NCI-H446 treated with DMSO at 0.1 percent for 48 hours (cell line): ENCODE results near the gene PSD2.

Source experiments
- DNase-seq: peaks from one replicate; lab custom pipeline; 2025; lab: John Stamatoyannopoulos, UW

Gene PSD2

DNA sequence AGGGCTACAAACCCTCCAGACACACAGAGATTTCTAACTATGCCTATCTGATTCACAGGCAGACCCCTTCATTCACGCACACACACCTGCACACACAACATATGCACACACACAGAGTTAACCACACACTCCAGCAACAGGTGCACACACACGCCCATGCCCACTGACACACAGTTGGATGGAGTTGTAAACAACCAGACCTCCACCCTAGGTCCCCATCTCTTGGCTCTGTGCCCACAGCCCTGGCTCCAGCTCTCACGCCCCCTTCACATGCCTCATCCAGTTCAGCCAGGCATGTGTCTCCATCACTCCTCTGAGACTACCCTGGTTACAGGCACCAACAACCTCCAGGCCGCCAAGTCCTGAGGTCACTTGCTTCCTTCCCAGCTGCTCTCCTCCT is 61.1 kb downstream of the PSD2 start:
- no peak for DNase-seq

DNA sequence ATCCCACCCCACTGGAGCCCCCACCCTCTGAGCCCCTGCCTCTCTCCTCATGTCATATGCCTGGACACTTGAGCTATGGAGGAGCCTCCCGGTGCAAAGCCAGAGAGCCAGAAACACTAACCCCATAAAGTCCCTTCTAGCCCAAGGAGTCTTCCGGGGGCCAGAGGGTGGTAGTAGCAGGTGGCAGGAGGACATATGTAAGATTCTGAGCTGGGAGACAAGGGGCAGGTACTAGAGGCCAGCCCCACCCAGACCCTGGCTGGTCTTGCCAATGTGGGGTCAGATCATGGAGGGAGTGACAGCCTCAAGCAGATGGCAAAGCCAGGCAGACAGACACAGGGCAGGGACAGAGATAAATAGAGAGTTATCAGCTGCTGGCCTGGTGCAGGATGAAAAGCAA is 63.4 kb downstream of the PSD2 start:
- no peak for DNase-seq

DNA sequence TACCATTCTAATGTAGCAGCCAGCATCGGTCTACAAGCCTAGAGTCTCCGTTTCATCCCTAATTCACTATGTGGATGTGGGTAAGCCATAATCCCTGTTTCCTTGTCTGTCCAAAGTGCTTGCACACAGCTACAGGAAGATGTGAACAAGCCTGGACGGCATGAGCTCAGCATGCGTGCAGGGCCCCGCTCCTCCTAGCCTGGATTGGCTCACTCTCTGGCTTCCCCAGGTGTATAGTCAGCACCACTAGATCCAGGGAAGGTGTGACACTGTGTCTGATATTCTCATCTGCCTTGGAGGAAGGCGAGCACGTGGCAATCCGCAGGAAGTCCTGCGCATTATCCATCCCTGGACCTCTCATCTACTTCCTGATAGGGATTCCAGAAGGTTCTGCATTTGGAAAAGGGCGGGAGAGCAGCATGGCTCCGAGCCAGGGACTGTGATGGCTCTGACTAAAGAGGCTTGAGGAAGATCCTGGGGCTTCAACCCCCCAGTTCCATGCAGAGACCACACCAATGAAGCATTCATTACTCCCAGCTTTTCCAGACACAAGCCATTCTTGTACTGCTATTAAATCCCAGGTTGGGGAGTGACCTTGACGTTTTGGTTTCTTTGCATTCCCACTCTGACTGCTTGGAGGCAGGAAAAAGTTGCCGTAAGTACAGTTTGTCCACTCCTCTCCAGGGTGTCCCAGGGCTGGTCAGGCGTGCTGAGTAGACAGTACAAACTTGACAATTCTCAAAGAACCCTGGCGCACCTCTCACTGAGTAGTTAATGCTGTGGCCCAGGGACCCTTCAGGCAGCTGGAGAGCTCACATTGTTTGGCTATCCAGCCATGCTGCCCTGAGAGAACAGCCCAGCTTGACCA is 65.6 kb downstream of the PSD2 start:
- DNase-seq: no peak

DNA sequence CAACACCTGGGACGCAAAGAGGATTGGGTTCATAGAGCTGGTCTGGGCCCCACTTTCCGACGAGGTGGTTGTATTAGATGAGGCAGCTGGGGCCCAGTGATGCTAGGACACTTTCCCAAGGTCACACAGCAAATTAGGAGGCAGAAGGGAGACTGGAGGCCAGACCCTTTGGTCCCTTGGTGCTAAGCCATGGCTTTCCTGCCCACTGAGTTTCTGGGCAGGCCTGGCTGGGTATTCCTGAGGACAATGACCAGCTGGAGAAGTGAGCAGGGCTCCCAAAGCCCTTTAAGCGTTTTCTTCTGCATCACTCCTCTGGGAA is 66.2 kb downstream of the PSD2 start:
- DNase-seq: no peak

DNA sequence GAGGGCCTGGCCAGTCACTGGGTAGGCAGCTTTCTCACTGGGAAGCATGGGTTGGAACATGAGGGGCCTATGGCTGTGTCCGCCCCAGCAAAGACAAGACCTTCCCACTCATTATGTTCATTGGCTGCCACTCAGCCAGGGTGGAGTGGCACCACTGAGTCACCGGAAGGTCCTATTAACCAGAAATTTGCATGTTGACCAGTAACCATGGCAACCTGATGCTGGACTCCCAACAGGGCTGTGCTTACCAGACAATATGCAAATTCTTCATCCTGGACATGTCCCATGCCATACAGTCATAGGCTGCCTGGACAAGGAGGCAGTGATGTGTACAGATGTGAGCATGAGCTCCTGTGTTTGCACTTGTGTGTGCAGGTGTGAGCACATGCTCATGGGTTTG is 66.7 kb downstream of the PSD2 start:
- no peak for DNase-seq

DNA sequence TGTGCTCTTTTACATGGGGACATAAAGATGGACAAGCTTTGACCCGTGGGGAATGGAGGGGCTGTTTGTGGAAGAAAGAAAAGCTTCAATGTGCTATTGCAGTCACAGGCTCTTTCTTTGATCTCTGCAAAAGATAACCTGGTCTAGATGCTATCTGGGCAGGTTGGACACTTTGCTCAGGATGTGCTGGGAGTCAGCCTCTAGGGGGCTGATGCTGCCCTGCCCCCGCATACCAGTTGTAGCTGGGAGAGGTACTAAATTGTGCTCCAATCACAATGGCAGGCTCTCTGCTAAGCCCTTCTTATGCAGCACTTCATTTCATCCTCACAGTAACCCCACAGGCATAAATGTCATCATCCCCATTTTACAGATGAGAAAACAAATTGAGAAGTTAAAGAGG is 67.2 kb downstream of the PSD2 start:
- no peak for DNase-seq

DNA sequence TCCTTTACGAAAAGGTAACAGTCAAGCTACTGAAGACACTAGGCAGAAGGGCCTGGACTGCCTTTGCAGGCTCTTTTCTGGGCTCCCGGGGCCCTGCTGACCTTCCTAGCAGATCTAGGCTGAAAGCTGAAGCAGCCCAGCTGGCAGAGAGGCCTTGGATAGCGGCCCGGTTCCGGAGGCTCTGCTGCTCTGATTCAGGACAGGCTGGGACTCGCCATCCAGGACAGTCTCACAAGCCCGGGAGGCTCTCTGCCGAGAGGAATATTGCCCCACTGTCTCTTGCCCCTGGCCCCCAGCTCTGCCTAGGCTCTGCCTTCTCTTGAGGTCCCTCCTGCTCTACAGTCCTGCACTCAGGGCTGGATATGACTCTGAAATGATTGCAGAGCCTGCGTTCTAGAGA is 67.8 kb downstream of the PSD2 start:
- no peak for DNase-seq

DNA sequence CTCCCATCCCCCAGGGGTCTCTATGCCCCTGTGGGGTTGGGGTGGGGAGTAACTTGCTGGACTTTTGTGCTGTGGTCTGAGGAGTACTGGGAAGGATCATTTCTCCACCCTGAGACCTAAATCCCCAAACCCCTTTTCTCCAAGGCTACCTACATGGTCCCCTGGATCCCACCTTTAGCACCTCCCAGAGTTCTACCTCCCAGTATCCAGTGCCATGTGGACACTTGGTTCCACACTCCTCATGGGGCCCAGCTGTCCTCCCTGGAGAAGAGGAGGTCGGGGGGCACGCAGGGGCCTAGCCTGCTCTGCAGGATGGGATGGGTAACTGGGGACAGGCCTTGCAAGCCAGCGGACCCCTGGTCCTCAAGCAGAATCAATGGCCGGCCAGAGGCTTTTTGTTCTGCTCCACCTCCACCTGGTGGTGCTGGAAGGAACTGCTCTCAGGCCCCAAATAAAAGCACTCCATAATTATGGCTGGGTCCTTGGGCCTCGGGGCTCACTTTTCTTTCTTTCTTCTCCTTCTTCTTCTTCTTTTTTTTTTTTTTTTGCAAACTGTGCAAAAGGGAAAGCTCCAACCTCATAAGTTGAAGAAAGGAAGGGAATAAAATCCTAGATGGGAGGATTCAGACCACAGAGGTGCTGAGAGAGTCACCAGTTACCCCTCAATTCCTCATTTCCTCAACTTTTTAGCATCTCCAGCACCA is 68.4 kb downstream of the PSD2 start:
- DNase-seq: no peak

DNA sequence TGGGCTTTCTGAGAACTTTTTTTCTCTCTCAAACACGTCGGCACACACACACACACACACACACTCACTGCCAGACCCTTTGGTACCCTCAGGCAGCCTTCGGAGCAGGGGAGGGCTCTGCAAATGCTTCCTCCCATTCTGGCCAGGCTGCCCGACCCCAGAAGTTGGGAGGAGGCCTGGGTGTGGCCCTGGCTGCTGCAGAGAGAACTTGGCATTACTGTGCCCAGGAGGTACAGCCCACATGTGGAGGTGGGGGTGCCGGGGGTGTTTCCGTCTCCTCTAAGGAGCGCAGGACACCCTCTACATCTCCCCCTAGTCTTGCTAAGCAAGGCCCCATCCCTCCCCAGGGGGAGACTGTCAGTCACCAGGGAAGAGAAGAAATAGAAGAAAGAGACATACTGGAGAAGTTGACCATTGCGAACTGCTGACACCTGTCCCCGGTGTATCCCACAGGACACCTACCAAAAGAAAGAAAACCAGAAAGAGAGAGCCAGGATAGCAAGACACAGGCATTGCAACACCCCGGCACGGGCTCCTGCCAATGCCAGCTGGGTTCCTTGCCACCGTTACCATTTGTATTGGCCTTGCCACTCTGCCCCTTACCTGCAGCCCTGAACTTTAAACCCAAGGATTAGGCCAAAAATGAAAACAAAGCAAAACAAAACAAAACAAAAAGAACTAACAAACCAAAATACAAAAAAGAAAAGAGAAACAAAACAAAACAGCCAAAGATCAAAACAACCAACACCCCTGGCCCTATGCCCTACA is 69.3 kb downstream of the PSD2 start:
- no peak for DNase-seq

DNA sequence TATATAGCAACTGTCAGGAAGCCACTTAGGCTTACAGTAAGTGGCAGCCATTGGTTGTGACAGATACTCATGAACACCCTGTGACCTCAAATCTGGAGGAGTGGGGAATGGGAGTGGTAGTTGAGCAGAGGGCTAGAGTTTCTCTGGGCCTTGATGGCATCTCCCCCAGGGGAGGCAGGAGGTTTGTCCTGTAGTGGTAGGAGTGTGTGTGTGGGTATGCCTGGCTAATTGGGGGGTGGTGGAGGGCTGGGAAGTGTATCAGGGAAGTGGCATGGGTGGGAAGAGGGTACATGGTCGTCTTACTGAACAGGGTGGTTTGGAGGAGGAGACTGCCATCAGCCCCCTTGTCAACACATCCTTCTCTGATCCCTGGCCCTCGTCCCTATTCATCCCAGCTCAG is 71.5 kb downstream of the PSD2 start:
- no peak for DNase-seq

DNA sequence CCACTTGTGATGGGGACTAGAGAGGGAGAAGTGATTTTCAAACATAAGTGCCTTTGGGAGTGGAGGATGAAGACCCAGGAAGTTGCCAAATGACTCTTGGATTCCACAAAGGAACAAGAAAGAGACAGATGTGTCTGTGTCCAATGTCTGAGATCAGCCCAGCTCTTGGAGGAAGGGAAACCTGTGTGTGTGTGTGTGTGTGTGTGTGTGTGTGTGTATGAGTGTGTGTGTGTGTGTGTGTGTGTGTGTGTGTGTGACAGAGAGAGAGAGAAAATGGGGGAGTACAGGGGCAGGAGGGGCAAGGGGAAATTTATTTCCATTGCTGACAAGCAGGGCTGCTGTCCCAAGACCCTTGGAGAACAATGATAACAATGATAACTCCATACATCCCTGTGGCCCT is 72.0 kb downstream of the PSD2 start:
- no peak for DNase-seq

DNA sequence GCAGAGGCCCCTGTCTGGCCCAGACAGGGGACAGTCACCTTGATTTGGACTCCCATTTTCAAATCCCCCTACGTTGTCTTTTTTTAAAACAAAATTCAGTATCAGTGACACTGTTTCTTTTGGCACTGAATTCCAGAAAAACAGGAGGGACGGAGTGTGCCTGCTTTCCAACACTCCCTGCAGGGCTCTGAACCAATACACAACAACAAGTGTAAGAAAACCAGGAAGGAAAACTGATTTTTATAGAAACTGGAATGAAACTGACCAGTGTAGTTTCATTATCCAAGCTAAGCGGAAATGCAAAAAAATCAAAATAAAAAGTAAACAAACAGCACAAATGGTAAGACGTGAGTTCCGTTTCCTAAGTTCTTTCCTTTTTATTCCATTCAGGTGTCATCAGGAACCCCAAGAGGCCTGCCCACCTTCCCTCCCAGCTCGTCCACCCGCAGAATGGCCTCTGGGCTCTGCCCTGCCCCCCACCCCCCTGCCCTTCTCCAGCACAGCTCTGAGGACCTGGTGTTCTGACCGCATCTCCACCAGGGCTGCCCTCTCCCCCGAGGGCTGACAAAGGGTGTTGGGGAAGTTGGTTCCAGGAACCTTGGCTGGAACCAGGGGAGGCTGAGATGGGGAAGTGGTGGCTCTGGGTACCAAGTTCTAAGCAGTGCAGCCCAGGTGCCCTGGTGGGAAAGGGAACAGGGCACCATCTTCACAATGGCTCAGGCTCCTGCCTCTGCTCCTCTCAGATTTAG is 73.6 kb downstream of the PSD2 start:
- DNase-seq: no peak

DNA sequence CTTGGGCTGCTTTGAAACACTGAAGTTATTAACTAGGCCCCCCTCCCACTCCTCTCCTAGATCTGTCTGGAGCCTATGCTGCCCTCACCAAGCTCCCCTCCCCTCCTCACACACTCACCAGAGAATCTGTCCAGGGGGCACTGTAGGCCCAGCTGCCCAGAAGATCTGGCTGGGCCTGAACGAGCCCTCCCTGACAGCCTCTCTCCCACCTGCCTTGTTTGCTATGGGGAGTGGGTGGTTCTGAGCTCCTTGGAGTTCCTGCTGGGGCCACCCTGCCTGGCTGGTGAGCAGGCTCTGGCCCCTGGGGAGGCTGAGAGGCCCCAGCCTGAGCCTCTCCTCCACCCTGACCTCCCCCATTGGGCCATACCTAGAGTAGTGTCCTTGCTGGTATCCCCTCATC is 75.1 kb downstream of the PSD2 start:
- DNase-seq: no peak

DNA sequence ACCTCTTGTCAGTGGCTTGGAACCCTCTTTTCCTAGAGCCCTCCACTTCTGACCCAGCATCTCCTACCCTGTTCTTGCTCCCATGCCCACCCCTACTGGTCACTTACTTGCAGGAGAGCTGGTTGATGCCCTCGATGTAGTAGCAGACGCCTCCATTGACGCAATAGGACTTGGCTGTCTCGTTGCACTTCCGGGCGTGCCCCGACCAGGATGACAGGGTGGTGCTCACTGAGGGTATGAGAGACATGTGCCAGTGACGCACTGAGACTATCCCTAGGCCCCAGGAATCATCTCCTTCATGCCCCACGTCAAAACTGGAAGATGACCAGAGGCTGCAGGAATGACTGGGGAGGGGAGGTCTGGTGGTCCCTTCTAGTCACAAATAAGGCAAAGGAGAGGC is 76.0 kb downstream of the PSD2 start:
- no peak for DNase-seq

DNA sequence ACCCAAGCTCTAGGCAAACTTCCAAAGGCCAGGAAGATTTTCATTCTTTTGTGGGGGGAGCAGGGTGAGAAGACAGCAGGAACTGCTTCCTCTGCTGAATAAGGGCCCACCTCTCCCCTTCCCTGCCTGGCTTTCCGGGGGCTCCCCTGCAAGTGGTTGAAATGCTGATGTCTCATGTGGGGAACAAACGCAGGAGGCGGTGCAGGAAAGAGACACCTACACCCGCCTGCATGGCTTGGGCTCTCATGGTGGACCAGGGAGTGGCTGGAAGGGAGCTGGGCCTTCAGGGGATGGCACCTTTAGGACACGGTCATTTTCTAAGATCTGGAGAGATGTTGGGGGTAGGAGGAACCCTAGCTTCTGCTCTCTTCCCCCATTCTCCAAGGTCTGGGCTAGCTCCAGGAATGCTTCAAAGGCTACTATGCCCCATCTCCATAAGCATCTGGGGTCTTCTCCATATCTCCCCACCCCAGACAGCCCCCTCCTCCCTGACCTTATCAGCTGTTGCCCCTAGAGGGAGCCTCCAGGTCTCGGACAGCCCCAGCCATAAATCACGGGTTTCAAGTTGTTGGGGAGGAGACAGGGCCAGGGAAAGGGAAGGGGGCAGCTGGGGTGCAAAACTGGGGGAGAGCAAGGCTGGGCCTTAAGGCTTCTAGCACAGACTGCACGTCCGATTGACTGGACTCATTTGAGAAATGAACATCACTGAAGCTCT is 76.6 kb downstream of the PSD2 start:
- DNase-seq: no peak

DNA sequence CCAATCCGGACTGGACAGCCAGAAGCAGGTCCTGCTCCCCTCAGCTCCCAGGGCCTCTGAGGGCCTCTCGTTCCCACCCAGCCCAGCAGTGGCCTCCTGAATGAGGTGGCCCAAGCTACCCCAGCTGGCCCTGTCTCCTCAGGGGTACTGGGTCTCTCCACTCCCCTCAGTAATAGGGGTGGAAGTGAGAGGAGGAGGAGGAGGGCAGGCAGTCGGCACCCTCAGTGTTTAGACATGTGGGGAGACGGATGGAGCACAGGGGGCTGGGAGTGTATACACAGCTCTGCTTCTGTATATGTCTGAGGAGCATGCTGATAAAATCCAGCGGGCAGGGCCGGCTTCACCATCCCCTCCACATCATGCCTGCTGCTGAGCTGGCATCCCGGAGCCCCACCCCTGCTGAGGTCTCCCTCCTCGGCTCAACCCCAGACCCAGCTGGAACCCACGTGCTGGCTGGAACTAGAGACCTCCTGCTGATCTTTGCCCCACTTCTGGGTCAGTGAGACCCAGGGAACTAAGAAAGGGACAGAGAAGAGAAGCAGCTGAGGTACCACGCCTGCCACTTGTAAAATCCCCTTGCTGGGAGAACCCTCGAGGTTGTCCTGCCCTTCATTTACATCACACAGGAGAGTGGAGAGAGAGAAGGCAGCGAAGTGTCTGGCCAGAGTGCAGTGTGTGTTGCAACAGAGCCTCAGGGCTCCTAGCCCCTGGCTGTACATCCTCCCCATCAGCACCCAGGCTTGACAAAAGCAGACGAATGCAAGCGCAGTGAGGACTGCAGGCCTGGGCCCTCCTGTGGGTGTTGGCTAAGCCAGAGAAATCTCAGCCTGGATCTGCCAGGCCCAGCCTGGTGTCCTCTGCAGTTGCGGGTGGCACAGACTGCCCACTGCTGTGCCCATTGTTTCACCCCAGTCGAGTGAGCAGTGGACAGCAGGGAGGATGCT is 77.5 kb downstream of the PSD2 start:
- no peak for DNase-seq

DNA sequence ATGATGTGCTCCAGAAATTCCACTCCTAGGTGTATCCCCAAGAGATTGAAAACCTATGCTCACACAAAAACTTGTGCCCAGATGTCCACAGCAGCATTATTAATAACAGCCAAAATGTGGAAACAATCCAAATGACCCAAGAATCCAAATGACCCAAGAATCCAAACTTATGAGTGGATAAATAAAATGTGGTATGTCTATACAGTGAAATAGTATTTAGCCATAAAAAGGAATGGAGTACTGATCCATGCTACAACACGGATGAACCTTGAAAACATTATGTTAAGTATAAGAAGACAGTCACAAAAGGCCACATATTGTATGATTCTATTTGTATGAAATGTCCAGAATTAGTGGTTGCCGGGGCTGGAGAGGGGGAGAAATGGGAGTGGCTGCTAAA is 80.3 kb downstream of the PSD2 start:
- no peak for DNase-seq

DNA sequence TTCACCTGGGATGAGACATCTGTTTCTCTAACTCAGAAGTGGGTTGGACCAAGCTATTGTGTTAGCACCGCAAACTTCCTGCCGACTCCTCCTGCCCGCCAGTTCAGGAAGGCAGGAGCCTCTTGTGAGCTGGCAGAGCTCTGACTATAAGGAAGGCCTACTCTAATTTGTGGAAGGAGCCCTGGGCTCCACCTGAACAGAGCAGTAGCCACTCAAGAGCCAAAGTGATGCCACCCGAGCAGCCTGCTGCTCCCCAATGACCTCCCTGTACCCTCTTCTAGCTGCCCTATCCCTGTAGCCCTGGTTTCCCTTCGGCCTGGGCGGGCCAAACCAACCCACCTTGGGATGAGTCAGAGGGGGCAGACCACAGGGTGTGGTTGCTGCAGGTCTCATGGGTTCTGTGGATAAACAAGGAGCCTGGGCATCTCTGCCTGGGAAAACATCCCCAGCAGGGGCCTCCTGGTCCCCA is 81.6 kb downstream of the PSD2 start:
- no peak for DNase-seq

DNA sequence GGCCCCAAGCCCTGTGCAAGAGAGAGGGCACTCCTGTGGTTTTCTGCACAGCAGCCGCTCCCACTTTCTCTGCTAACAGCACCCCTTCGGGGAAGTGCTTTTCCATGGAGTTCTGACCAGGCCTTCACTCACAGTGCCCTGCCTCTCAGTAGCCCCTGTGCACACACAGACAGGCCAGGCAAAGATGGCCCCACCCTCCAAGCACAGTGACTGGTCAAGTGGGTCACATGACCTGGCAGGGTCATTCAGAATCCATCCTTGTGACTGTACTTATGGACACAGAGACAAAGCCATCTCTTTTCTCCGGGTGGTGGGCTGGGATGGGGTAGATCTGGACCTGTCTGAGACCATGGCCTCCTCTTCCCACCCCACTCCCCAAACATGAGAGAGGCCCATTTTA is 82.5 kb downstream of the PSD2 start:
- no peak for DNase-seq

DNA sequence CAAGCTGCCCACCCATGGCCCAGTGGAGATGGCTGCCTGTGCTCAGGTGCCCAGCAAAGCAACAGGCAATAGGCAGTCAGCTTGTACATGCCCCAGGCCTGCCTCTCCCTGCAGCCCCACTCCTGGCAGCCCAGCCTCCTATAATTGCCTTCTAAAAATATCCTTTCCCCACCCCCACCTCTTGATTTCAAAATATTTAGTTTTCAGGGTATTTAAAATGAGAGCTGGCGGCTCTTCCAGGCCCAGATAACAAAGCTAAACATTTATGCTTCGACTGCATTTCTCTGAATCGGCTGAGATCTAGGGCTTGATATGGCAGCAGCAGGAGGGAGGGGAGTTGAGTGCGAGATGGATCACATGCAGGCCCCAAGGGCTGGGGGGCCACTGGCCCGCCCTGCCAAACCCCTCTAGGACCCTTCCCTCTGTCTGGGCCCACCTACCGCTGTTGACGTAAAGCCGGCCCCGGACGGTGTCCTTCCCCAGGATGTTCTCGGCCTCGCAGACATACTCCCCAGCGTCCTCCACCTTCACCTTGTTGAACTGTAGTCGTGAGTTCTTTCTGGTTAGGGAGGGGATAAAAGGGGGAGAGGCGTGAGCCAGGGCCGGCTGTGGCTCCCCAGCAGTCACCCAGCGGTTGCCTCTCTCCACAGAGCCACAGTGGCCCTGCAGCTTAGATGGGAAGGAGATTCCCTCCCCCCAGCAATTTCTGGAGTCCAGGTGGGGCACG is 85.0 kb downstream of the PSD2 start:
- no peak for DNase-seq
